CD4-positive, alpha-beta T cell treated with Interleukin-17A for 1 hour (primary cell): Measurements from ENCODE around the gene PTGIS.
"Not testable (repeated sequence)": the region's sequence is repeated elsewhere in the genome, so short reads cannot be mapped to it uniquely, and the experiment has no call there.

Source experiments
- DNase-seq: peaks from one replicate; pipeline ENCODE4 v3.0.0-alpha.2; 2020

The PTGIS gene

GRCh38 chr20:49579874-49580812 lies 12.2 kb upstream of the PTGIS start:
- no peak for DNase-seq

- no peak for DNase-seq
These were observed 11.3 kb upstream of the PTGIS start for GRCh38 chr20:49579195-49579594.

GRCh38 chr20:49578436-49578835 lies 10.5 kb upstream of the PTGIS start:
- no peak for DNase-seq

- no peak for DNase-seq
These were observed 7.7 kb upstream of the PTGIS start for GRCh38 chr20:49575551-49576060.

GRCh38 chr20:49573900-49574416 lies 6.0 kb upstream of the PTGIS start:
- DNase-seq = no peak

GRCh38 chr20:49572857-49573256 lies 4.9 kb upstream of the PTGIS start:
- DNase-seq = no peak

- no peak for DNase-seq
These were observed 3.6 kb upstream of the PTGIS start for GRCh38 chr20:49571553-49571835.

GRCh38 chr20:49570828-49571552 lies 3.1 kb upstream of the PTGIS start:
- DNase-seq = no peak

- no peak for DNase-seq
These were observed 2.4 kb upstream of the PTGIS start for GRCh38 chr20:49570161-49570827.

GRCh38 chr20:49569411-49570115 lies 1.6 kb upstream of the PTGIS start:
- DNase-seq = no peak

GRCh38 chr20:49568278-49569151 lies 578 bp upstream of the PTGIS start:
- DNase-seq = no peak

GRCh38 chr20:49566401-49567364 lies 1.3 kb downstream of the PTGIS start:
- DNase-seq = no peak

GRCh38 chr20:49564991-49565390 lies 2.9 kb downstream of the PTGIS start:
- not testable (repeated sequence) for DNase-seq

- DNase-seq = no peak
These were observed 4.6 kb downstream of the PTGIS start for GRCh38 chr20:49563015-49563980.

GRCh38 chr20:49562311-49563014 lies 5.5 kb downstream of the PTGIS start:
- no peak for DNase-seq

GRCh38 chr20:49561806-49562205 lies 6.1 kb downstream of the PTGIS start:
- DNase-seq = no peak

- DNase-seq = no peak
These were observed 6.7 kb downstream of the PTGIS start for GRCh38 chr20:49561256-49561655.

GRCh38 chr20:49560646-49561045 lies 7.3 kb downstream of the PTGIS start:
- DNase-seq = no peak
